ENCODE measurements around the gene MICB. TPM values are rescaled to one million over a fixed set of nuclear protein-coding genes. Genes with fewer than 3 reads are reported as not detected.

The MICB gene
- total RNA-seq, 2 donors from 2014 or later: 1.3 to 5.5 TPM

DNA sequence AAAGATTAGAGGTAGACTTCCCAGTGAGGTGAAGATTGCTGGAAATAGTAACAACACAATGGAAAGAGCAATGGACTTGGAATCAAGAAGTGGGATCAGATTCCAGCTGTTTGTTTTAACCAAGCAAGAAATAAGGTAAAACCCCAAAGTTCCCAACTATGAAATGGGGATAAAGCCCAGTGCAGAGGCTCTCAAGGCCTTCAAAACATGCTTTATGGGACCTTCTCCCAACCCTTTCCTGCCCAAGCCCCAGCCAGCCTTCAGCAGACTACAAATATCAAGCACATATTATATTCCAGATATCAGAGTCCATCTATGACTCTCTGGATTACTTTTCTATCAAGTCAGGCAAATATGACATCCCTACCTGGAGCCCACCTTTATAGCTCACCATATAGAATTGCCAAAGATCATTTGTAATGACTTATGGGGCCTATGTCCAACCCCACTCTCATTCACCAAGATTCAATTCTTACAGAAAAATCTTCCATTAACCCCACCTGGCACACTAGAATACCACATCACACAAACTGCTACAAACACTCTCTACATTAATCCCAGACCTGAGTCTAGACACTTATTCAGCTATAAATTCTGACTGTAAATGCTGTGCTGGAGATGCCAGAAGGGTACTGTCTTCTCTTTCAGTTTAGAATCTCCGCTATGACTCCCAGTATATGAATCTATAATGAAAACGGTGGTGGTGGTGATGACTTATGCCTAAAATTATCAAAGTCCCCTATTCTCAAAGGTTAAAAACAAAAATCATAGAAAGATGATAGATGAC lies 37.8 kb downstream of the MICB start:
- peaks cover 21% of the 10 kb centered on the region for H3K4me1 ChIP-seq (replicated peaks)

DNA sequence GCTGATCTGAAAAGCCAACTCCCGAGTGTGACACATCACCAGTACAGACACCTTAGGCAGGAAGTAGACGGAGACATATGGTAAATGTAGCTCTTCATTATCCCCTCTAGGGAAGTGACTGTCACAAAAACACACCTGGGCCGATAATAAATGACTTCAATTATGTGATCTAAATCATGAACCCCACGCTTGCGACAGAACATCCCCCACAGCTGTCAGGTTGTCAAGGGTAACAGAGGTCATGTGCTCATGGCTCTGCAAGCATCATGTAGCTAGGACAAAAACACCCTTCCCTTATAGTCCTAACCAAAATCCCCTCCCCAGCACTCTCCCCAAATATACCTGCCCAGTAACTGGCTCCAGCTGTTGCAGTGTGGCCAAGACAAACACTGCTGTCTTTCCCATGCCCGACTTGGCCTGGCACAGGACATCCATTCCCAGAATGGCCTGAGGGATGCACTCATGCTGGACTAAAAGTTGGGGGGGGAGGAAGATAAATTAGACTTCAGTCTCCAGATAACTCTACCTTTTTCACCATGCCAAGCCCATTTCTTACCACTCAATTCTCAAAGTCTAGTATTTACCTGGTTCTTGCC lies 41.0 kb downstream of the MICB start:
- H3K9me3 ChIP-seq: no peaks in the 10 kb centered on the region
- 42% methylated on average over 6 of the region's 6 CpGs for WGBS
- no peaks in the 10 kb centered on the region for H3K27me3 ChIP-seq (replicated peaks; ENCODE audit: insufficient read depth)
- TF ChIP-seq POLR2A (IDR thresholded peaks at IDR 0.05) (no peak), POLR2AphosphoS5 (IDR thresholded peaks at IDR 0.05) (no peak)
- TF ChIP-seq, protein P1, sequence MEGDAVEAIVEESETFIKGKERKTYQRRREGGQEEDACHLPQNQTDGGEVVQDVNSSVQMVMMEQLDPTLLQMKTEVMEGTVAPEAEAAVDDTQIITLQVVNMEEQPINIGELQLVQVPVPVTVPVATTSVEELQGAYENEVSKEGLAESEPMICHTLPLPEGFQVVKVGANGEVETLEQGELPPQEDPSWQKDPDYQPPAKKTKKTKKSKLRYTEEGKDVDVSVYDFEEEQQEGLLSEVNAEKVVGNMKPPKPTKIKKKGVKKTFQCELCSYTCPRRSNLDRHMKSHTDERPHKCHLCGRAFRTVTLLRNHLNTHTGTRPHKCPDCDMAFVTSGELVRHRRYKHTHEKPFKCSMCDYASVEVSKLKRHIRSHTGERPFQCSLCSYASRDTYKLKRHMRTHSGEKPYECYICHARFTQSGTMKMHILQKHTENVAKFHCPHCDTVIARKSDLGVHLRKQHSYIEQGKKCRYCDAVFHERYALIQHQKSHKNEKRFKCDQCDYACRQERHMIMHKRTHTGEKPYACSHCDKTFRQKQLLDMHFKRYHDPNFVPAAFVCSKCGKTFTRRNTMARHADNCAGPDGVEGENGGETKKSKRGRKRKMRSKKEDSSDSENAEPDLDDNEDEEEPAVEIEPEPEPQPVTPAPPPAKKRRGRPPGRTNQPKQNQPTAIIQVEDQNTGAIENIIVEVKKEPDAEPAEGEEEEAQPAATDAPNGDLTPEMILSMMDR (IDR thresholded peaks at IDR 0.05): no peak
- no peak overlapping the region for H3K27ac ChIP-seq
- DNase-seq (ENCODE audit: low spot score): no peak
- no peak overlapping the region for H3K4me3 ChIP-seq
- intact Hi-C loops (cut with DNase I): no loop called here
- H3K36me3 ChIP-seq: peaks cover 3 to 28% of the 10 kb centered on the region in 2 donors
- peaks cover 21% of the 10 kb centered on the region for H3K4me1 ChIP-seq (replicated peaks)

More for the DNA sequence above, 37.8 kb downstream of the MICB start:
- Histone ChIP-seq H3K4me3 (no peak overlapping the region), H3K9me3 (no peaks in the 10 kb centered on the region), H3K27ac (no peak overlapping the region), H3K36me3 (peaks cover 13 to 40% of the 10 kb centered on the region in 2 donors), H3K27me3 (replicated peaks; ENCODE audit: insufficient read depth) (no peaks in the 10 kb centered on the region)
- no peak for DNase-seq (ENCODE audit: low spot score)
- intact Hi-C loops (cut with DNase I): no loop called here
- 41% methylated on average over 2 of the region's 2 CpGs for WGBS
- TF ChIP-seq, protein P1 (IDR thresholded peaks at IDR 0.05): no peak
- TF ChIP-seq POLR2A (IDR thresholded peaks at IDR 0.05): no peak
- no peak for TF ChIP-seq POLR2AphosphoS5 (IDR thresholded peaks at IDR 0.05)

DNA sequence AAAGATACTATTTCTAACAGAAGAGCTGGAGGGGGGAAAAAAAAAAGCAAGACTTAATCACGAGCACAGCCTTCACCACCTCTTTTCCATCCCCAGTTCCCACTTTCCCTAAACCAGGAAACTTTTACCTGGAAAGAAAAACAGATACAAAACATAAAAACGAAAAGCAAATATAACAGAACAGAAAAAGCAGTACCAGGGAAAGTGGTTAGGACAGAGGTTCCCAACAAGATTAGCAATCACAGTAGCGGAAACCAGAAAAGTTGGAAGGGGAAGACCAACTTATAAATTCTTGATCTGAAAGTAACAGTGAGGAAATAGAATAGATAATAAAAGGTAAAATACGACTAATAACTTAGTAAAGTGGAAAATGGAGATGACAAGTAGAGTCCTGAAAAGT lies 42.7 kb downstream of the MICB start:
- Histone ChIP-seq H3K4me1 (replicated peaks) (peaks cover 21% of the 10 kb centered on the region), H3K36me3 (peaks cover under 1 to 18% of the 10 kb centered on the region in 2 donors), H3K9me3 (no peaks in the 10 kb centered on the region), H3K27ac (peak overlapping the region; percentile 97), H3K4me3 (peak overlapping the region; percentile 55 to 68), H3K27me3 (replicated peaks; ENCODE audit: insufficient read depth) (no peaks in the 10 kb centered on the region)
- DNase-seq (ENCODE audit: low spot score): no peak
- WGBS: 6% methylated on average over 4 of the region's 4 CpGs
- TF ChIP-seq, protein P1 (IDR thresholded peaks at IDR 0.05): no peak
- TF ChIP-seq POLR2AphosphoS5 (IDR thresholded peaks at IDR 0.05) (no peak), POLR2A (IDR thresholded peaks at IDR 0.05) (no peak)
- intact Hi-C loops (cut with DNase I): no loop called here

DNA sequence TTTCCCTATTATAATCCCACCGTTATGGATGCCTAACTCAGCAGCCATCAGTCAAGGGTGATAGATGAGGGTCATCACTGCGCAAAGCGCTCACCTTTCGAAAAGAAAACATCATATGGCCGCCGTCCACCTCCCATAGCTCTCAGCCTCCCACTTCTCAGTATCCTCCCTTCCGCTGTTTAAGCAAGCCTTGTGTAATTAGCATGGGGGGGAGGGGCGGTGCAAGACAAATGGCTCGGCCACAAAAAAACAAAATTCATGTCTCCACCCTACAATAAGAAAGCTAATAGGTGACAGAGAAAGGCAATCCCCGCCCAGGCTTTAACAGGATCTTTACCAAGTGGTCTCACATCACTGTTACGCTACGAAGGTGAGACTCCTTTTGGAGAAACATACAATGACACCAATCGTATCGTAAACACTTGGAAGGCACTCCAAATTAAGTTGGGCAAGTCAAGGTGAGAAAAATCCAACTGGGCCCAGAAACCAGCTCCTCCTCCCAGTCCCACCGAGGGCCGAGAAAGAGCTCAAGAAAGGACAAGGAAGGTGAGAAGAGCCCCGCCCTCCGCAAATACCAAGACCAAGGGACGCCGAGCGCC lies 43.2 kb downstream of the MICB start:
- H3K27ac ChIP-seq: peak overlapping the region; percentile 97
- WGBS: under 1% methylated on average over 21 of the region's 21 CpGs
- no peaks in the 10 kb centered on the region for H3K9me3 ChIP-seq
- no peak for TF ChIP-seq POLR2A (IDR thresholded peaks at IDR 0.05)
- no peak for TF ChIP-seq POLR2AphosphoS5 (IDR thresholded peaks at IDR 0.05)
- TF ChIP-seq, protein P1 (IDR thresholded peaks at IDR 0.05): no peak
- H3K27me3 ChIP-seq (replicated peaks; ENCODE audit: insufficient read depth): no peaks in the 10 kb centered on the region
- H3K36me3 ChIP-seq: peaks cover 0 to 14% of the 10 kb centered on the region in 2 donors
- H3K4me1 ChIP-seq (replicated peaks): peaks cover 21% of the 10 kb centered on the region
- H3K4me3 ChIP-seq: peak overlapping the region; percentile 55 to 68
- intact Hi-C loops (cut with DNase I): no loop called here
- DNase-seq (ENCODE audit: low spot score): peak; percentile 46
